Smooth muscle cell (in vitro differentiated cells): ENCODE results near the gene FGB. TPM values are rescaled to one million over a fixed set of nuclear protein-coding genes. Genes with fewer than 3 reads are reported as not detected.

ENCODE experiments used
- DNase-seq: peaks from one replicate; lab custom pipeline; 2025; ENCODE audit not compliant: unreplicated experiment; lab: John Stamatoyannopoulos, UW
- H2AFZ ChIP-seq: fragments of 200-600 bp; sonication (generic); 2 replicates; pipeline ENCODE4 v1.6.0; 2016; ENCODE audit warnings: antibody characterized with exemption, low read depth, mild to moderate bottlenecking
- H3F3A ChIP-seq: fragments of 200-600 bp; sonication (generic); 2 replicates; pipeline ENCODE4 v1.6.0; 2017; ENCODE audit warnings: antibody characterized with exemption, low read depth
- H3K27ac ChIP-seq: fragments of 200-600 bp; sonication (generic); 2 replicates; pipeline ENCODE4 v1.5.1; 2016; ENCODE audit warnings: low read depth, mild to moderate bottlenecking
- H3K27me3 ChIP-seq: fragments of 200-600 bp; sonication (generic); 2 replicates; pipeline ENCODE4 v1.6.1; 2016; ENCODE audit warnings: low read depth, mild to moderate bottlenecking
- H3K36me3 ChIP-seq: fragments of 200-600 bp; sonication (generic); 2 replicates; pipeline ENCODE4 v1.5.1; 2016; ENCODE audit warnings: low read depth
- H3K4me1 ChIP-seq: fragments of 200-600 bp; sonication (generic); 2 replicates; pipeline ENCODE4 v1.5.1; 2016; ENCODE audit warnings: low read depth
- H3K4me2 ChIP-seq: fragments of 200-600 bp; sonication (generic); 2 replicates; pipeline ENCODE4 v1.6.0; 2016; ENCODE audit warnings: mild to moderate bottlenecking
- H3K4me3 ChIP-seq: fragments of 200-600 bp; sonication (generic); 2 replicates; pipeline ENCODE4 v1.5.1; 2016; ENCODE audit warnings: mild to moderate bottlenecking
- H3K79me2 ChIP-seq: fragments of 200-600 bp; sonication (generic); 2 replicates; pipeline ENCODE4 v1.6.0; 2016; ENCODE audit warnings: low read depth, mild to moderate bottlenecking
- H3K9ac ChIP-seq: fragments of 200-600 bp; sonication (generic); 2 replicates; pipeline ENCODE4 v1.6.0; 2016; ENCODE audit warnings: low read depth
- H3K9me3 ChIP-seq: fragments of 200-600 bp; sonication (generic); replicated peaks from 2 replicates; pipeline ENCODE4 v1.5.1; 2016; ENCODE audit warnings: low read depth
- H4K20me1 ChIP-seq: fragments of 200-600 bp; sonication (generic); 2 replicates; pipeline ENCODE4 v1.6.0; 2016; ENCODE audit warnings: low read depth
- CTCF ChIP-seq: fragments of 200-600 bp; sonication (generic); IDR thresholded peaks from 2 replicates; pipeline ENCODE4 v1.5.1; 2017; ENCODE audit warnings: borderline replicate concordance, mild to moderate bottlenecking, antibody characterized with exemption; ENCODE audit not compliant: insufficient read depth, poor library complexity, severe bottlenecking
- WGBS: methylation state at CpG from one replicate; pipeline ENCODE4 v1.1.7; 2016; ENCODE audit warnings: low lambda C conversion rate; 5-methylcytosine and 5-hydroxymethylcytosine counted together
- polyA plus RNA-seq: library from polyadenylated mRNA; unstranded; fragments of >200 nt; fragmentation: Nextera tagmentation; extraction: Ambion mirVana; gene quantifications from 2 replicates; pipeline ENCODE4 v1.2.1, GENCODE V29; 2016
- total RNA-seq: library from RNA; depleted of rRNA; stranded (reverse); fragments of >200 nt; gene quantifications from 2 replicates; pipeline ENCODE4 v1.2.3, GENCODE V29; 2014

FGB gene
- total and polyA plus RNA-seq, 2 experiments from 2014 or later = 1.1 TPM; not detected in 1

- Histone ChIP-seq H3K4me2 (no peak overlapping the region), H2AFZ (no peak overlapping the region), H3K27me3 (no peaks in the 10 kb centered on the region), H3K9ac (no peak overlapping the region), H3K79me2 (no peaks in the 10 kb centered on the region), H3K36me3 (no peaks in the 10 kb centered on the region), H3F3A (no peaks in the 10 kb centered on the region), H3K9me3 (no peaks in the 10 kb centered on the region), H4K20me1 (no peaks in the 10 kb centered on the region), H3K27ac (no peak overlapping the region), H3K4me3 (no peak overlapping the region), H3K4me1 (peaks cover 6% of the 10 kb centered on the region)
- WGBS = 41% methylated on average over 4 of the region's 4 CpGs
- DNase-seq = no peak
- no peak for TF ChIP-seq CTCF
These were observed 43.6 kb upstream of the FGB start for GRCh38 chr4:154519214-154519613.

DNA sequence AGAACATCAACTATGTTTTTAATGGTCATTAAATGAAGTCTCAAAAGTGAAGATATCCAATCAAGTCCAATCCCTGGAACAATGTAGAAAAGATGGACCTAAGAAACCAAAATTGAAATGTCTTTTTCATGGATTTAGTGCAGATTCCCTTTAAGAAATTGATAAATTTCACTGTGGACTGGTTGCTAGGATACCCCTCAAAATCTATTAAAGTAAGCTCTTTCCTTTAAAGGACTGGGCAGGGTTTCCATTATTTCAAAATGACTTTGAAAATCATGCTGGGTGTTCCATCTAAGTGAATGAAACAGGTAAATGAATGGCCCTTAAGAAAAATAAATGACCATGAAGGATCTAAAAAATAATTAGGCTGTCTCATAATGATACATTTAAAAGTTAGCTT is 41.2 kb upstream of the FGB start:
- Histone ChIP-seq H3F3A (no peaks in the 10 kb centered on the region), H3K9ac (no peak overlapping the region), H3K79me2 (no peaks in the 10 kb centered on the region), H3K27ac (no peak overlapping the region), H2AFZ (no peak overlapping the region), H3K4me3 (no peak overlapping the region), H3K9me3 (no peaks in the 10 kb centered on the region), H3K4me1 (peaks cover 6% of the 10 kb centered on the region), H3K27me3 (peaks cover 4% of the 10 kb centered on the region), H3K4me2 (no peak overlapping the region), H3K36me3 (no peaks in the 10 kb centered on the region), H4K20me1 (no peaks in the 10 kb centered on the region)
- no peak for DNase-seq
- TF ChIP-seq CTCF = no peak

DNA sequence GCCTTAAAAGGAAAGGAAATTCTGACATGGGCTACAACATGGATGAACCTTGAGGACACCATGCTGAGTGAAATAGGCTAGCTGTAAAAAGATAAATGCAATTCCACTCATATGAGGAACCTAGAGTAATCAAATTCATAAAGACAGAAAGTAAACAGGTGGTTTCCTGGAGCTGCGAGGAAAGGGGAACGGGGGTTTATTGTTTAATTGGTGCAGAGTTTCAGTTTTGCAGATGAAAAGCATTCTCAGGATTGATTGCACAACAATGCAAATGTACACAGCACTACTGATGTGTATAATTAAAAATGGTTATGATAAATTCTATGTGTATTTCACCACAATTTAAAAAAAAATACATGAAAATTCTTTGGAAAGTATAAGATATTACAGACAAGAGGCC is 36.7 kb upstream of the FGB start:
- Histone ChIP-seq H3K4me3 (no peak overlapping the region), H3K36me3 (no peaks in the 10 kb centered on the region), H3K9ac (no peak overlapping the region), H3K4me1 (no peaks in the 10 kb centered on the region), H3K9me3 (no peaks in the 10 kb centered on the region), H3K27ac (no peak overlapping the region), H3F3A (no peaks in the 10 kb centered on the region), H4K20me1 (no peaks in the 10 kb centered on the region), H3K4me2 (no peak overlapping the region), H3K27me3 (peaks cover 10% of the 10 kb centered on the region), H2AFZ (no peak overlapping the region), H3K79me2 (no peaks in the 10 kb centered on the region)
- whole genome bisulfite sequencing = 87% methylated on average over 2 of the region's 2 CpGs
- no peak for TF ChIP-seq CTCF
- DNase-seq = no peak

DNA sequence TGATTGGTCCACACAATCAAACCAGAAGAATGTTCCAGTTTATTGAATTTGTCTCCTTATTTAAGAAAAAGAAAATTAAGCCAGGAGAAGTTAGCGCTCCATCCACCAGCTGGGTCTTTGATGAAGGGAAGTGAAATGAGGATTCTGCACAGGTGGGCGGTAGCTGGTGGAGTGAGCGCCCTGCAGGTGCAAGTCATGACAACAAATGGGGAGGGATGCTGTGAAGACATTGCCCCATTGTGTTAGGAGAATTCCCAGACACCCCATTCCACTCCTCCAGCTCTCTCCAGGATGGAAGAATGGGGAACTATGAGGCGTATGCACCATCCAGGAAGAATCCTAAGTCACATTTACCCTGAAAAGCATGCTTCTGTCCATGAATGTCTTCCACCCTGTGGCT is 35.5 kb upstream of the FGB start:
- H3K79me2 ChIP-seq = no peaks in the 10 kb centered on the region
- H3K9me3 ChIP-seq = no peaks in the 10 kb centered on the region
- peaks cover 10% of the 10 kb centered on the region for H3K27me3 ChIP-seq
- DNase-seq = no peak
- H3K4me3 ChIP-seq = no peak overlapping the region
- H2AFZ ChIP-seq = no peak overlapping the region
- 95% methylated on average over 4 of the region's 4 CpGs for WGBS
- H3F3A ChIP-seq = no peaks in the 10 kb centered on the region
- H3K36me3 ChIP-seq = no peaks in the 10 kb centered on the region
- H4K20me1 ChIP-seq = no peaks in the 10 kb centered on the region
- H3K27ac ChIP-seq = no peak overlapping the region
- no peak overlapping the region for H3K9ac ChIP-seq
- H3K4me2 ChIP-seq = no peak overlapping the region
- no peak for TF ChIP-seq CTCF
- no peaks in the 10 kb centered on the region for H3K4me1 ChIP-seq
